GM19240 (cell line): ENCODE data around the gene LONRF2.
"Not testable (repeated sequence)": the region's sequence is repeated elsewhere in the genome, so short reads cannot be mapped to it uniquely, and the experiment has no call there.

ENCODE experiments used
- DNase-seq: peaks from one replicate; pipeline ENCODE4 v3.0.0; 2011; ENCODE audit warnings: low spot score; ENCODE audit not compliant: insufficient read length

LONRF2 gene

GRCh38 chr2:100256416-100256815 is 65.9 kb downstream of the LONRF2 start:
- DNase-seq, result no peak

DNA sequence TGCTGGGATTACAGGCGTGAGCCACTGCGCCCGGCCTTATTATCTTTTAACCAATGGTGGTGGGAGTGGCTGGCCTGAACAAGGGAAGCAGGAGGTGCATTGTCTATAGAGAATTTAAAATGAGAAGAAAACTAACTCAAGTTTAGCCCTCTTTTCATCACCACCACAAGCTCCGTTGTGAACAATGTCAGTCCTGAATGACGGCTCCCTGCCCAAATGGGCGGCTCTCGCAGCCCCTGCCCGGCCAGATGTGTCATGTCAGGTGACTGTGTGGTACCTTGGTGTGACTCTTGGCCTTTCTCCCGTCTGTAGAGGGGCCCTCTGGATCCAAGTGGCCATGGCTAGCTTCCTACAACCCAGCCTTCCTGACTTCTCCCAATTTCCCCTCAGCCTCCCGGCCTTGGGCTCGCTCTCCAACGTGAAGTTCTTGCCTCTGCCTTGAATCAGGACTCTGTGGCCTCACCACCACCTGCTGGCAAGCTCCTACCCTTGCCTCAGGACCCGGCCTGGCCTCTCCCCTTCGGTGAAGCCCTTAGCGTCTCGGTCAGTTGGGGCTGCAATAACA is 67.6 kb downstream of the LONRF2 start:
- DNase-seq, result no peak

GRCh38 chr2:100253786-100254185 is 68.5 kb downstream of the LONRF2 start:
- DNase-seq, result no peak

DNA sequence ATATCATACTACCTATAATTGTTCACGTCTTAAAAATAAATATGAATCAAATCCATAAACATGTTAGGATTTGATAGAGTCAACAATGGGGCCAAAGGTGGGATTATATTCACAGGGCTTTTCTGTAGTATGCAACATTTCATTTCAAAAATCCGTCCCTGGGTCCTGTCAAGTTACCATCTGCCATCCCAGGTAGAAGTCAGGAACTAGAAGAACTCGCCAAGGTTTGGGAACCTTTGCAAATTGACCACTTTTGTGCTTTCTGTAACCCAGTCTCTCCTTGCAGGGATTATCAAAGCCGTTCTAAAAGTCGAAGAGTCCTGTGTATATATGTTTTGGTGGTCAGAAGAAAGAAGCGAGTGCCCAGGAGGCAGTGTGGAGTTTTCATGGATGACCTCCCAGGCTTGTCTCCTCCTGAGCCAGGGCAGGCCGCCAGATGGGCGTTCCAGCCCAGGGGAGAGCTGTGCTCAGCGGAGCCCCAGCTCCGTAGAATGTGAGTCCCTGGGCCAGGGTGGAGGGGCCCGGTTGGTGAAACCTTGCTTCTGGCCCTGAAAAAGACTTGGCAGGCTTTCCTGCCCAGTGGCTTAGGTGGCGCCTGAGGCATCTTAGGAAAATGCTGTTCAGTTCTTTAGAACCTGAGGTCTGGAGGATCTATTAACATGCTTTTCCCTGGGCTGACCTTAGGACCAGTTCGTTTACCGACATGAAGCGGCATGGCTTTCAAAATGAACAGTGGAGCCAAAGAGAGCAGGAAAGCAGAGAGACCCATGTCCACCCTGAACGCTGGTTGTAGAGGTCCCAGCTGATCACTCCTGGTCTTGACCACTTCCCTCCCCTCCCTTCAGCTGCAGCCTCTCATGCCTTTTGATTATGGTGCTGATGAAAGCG is 69.2 kb downstream of the LONRF2 start:
- no peak for DNase-seq

GRCh38 chr2:100250645-100251044 is 71.7 kb downstream of the LONRF2 start:
- no peak for DNase-seq

- DNase-seq, result no peak
These were observed 73.3 kb downstream of the LONRF2 start for GRCh38 chr2:100248971-100249370.

DNA sequence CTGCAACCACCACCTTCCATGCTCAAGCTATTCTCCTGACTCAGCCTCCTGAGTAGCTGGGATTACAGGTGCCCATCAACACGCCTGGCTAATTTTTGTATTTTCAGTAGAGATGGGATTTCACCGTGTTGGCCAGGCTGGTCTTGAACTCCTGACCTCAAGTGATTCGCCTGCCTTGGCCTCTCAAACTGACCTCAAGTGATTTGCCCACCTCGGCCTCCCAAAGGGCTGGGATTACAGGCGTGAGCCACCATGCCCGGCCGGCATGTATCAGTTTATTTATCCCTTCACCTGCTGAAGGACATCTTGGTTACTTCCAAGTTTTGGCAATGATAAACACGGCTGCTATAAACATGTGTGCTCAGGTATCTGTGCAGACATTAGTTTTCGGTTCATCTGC is 73.7 kb downstream of the LONRF2 start:
- DNase-seq, result not testable (repeated sequence)

DNA sequence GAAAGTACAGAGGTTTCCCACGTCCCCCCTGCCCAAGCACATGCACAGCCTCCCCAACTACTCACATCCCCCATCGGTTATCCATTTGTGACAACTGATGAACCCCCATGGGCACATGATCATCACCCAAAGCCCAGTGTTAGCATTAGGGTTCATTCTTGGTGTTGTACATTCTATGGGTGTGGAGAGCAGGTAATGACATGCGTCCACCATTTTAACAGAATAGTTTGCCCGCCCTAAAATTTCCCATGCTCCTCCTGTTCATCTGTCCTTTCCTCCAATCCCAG is 74.3 kb downstream of the LONRF2 start:
- DNase-seq, result no peak

- DNase-seq, result peak; percentile 67
These were observed 74.9 kb downstream of the LONRF2 start for GRCh38 chr2:100247256-100248043.

DNA sequence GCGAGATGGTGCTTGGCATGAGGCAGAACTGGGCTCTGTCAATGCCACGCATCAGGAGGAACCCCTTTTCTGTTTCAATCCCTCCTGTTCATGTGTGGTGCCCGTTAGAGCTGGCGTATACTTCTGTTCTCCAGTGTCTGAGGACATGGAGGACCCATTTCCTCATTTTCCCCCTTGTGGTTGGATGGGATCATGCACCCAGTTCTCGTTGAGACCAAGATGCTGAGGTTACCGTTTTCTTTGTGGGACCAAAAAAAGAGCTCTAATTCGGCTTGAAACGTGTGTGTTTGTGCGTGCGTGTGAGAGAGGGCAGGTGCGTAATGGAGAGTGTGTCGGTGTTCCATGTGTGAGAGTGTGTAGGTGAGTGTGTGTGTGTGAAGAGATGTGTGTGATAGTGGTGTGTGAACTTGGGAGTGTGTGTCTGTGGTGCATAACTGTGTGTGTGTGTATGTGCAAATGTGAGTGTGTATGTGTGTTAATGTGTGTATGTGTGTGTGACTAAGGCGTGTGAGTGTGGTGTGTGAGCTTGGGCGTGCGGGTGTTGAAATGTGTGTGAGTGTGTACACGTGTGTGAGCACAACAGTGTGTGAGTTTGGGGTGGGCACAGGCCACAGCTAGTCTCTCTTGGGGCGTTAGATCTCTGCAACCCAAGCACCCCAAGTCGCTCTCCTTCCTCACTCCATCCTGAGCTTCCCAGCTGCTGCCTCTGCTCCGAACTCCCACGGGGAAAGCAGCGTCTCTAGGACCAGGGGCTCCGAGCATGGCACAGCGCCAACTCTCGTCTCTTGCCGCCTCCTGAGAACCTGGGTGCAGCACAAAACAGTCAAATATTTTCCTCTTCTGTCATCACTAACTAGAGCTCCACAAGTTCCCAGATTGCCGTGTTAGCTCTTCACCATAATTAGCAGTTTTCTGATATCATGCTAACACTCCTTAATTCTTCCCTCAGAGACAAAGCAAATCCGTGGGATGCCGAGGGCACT is 75.8 kb downstream of the LONRF2 start:
- no peak for DNase-seq

DNA sequence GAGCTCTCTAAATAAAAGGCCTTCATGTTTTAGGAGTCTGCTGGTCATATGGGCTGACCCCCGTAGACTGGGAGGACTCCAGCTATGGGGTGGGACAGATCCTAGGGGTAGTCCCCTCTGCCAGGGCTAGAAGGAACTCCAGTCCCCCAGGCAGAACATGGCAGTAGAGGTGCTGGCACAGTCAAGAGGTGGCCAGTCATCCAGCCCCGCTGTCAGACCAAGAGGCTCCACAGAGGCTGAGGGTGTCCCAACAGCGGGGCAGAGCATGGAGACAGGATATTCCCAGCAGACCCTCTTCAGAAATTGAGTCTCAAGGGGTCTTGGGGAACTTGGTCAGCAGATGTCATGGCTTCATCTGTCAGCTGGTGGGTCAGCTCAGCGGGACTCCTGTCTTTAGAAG is 76.6 kb downstream of the LONRF2 start:
- DNase-seq, result no peak

GRCh38 chr2:100244881-100245605 is 77.3 kb downstream of the LONRF2 start:
- no peak for DNase-seq

DNA sequence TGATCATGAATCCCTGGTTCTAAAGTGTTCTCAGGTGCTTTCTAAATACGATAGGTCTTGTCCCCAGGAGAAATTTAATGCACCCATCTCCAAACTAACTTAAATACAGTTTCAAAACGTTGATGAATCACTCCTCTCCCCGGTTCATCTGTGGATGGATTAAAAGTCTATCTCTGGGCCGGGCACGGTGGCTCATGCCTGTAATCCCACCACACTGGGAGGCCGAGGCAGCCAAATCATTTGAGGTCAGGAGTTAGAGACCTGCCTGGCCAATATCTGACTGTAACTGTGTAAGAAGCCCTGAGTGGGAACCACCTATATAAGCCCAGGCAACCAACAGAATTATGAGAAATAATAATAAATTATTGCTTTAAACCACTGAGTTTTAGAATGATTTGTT is 78.7 kb downstream of the LONRF2 start:
- DNase-seq, result no peak

- no peak for DNase-seq
These were observed 79.2 kb downstream of the LONRF2 start for GRCh38 chr2:100242891-100243619.

- DNase-seq, result no peak
These were observed 79.8 kb downstream of the LONRF2 start for GRCh38 chr2:100242476-100242875.

DNA sequence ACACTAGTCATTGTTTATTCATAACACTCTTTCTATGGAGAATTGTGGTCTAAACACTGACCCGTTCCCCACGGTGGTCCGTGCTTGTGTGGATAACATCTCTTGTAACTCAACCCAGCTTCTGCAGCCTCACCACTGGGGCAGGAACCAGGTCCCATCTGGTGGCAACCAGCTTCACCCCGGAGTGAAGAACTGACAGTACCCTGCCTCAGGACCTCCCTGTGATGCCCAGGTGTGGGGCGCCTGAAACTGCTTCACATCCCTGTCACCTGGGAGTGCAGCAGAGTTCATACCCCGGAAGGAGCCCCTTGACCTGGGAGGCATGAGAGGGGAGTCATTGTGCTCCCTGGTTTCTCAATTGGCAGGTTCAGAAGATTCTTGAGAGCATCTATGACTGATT is 81.1 kb downstream of the LONRF2 start:
- no peak for DNase-seq

DNA sequence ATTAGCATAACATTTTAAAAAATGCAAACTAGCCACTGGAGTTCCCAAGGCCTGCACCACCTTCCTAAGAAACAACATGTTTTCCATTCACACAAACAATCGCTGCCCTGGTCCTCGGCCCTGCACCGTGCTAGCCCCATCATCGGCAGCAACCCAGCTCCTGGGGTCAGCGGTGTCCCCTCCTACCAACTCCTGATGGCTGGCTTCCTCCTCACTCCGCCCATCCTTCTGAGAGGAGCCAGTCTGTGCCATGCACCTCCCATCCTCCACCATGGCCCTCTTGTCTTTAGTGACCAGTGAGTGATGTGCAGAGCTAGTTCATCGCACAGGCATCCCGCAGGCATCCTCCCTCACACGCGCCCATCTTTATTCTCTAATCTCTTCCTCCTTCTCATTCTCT is 81.9 kb downstream of the LONRF2 start:
- DNase-seq, result no peak

GRCh38 chr2:100239486-100240210 is 82.7 kb downstream of the LONRF2 start:
- no peak for DNase-seq

- no peak for DNase-seq
These were observed 83.8 kb downstream of the LONRF2 start for GRCh38 chr2:100238471-100238870.
